ENCODE results near the gene SEPTIN6. TPM values are rescaled to one million over a fixed set of nuclear protein-coding genes. Genes with fewer than 3 reads are reported as not detected.

Gene SEPTIN6
- total and polyA plus RNA-seq, 3 experiments from 2014 or later, result 122 to 229 (median 125) TPM

- Histone ChIP-seq H3K4me1 (ENCODE audit: insufficient read depth, low read length) (peaks cover 12% of the 10 kb centered on the region), H3K36me3 (ENCODE audit: insufficient read depth, low read length) (peaks cover 22% of the 10 kb centered on the region), H3K27ac (ENCODE audit: low read depth, low read length) (no peak overlapping the region), H3K27me3 (ENCODE audit: insufficient read depth, low read length, poor library complexity, severe bottlenecking) (no peaks in the 10 kb centered on the region), H3K4me3 (ENCODE audit: low read length) (no peak overlapping the region), H3K9me3 (ENCODE audit: low read length) (no peaks in the 10 kb centered on the region)
- H3K4me1 Mint-ChIP-seq, result peaks cover 41 to 61% (median 44%) of the 10 kb centered on the region in 3 donors
- CTCF ChIA-PET, result interaction anchor here (1.2 to 1.9 kb wide), 2 partner anchors 45 to 46 kb away, joined by 3 to 6 read pairs; partner anchors contain the start of gene SEPTIN6
- H3K27me3 Mint-ChIP-seq, result no peaks in the 10 kb centered on the region
- peaks cover 17 to 69% (median 22%) of the 10 kb centered on the region in 3 donors for H3K36me3 Mint-ChIP-seq
- H3K9me3 Mint-ChIP-seq, result no peaks in the 10 kb centered on the region
- DNase-seq, result peak in 1 of 5 donors; percentile 27
- peak overlapping the region; percentile 70 to 100 (median 94) for H3K27ac Mint-ChIP-seq
- peak overlapping the region; percentile 8 to 71 (median 42) for H3K4me3 Mint-ChIP-seq
- POLR2A ChIA-PET, result interaction anchor here (0.6 kb wide), 1 partner anchor 79 kb away, joined by 4 read pairs; no protein-coding TSS in a partner anchor
Measured at GRCh38 chrX:119646515-119646914, 46.5 kb downstream of the SEPTIN6 start.

- H3K9me3 Mint-ChIP-seq, result no peaks in the 10 kb centered on the region
- H3K4me1 Mint-ChIP-seq, result peaks cover 39 to 58% (median 40%) of the 10 kb centered on the region in 3 donors
- Histone ChIP-seq H3K4me3 (ENCODE audit: low read length) (no peak overlapping the region), H3K27me3 (ENCODE audit: insufficient read depth, low read length, poor library complexity, severe bottlenecking) (no peaks in the 10 kb centered on the region), H3K36me3 (ENCODE audit: insufficient read depth, low read length) (peaks cover 16% of the 10 kb centered on the region), H3K4me1 (ENCODE audit: insufficient read depth, low read length) (peaks cover 12% of the 10 kb centered on the region), H3K27ac (ENCODE audit: low read depth, low read length) (no peak overlapping the region), H3K9me3 (ENCODE audit: low read length) (no peaks in the 10 kb centered on the region)
- H3K4me3 Mint-ChIP-seq, result no peak overlapping the region
- H3K27ac Mint-ChIP-seq, result peak overlapping the region in 3 of 8 donors; percentile 23 to 64 (median 48)
- peaks cover 17 to 76% (median 17%) of the 10 kb centered on the region in 3 donors for H3K36me3 Mint-ChIP-seq
- ChIA-PET POLR2A (no interaction called here), CTCF (interaction anchor here (1.2 kb wide), 1 partner anchor 32 kb away, joined by 3 read pairs; no protein-coding TSS in a partner anchor)
- H3K27me3 Mint-ChIP-seq, result no peaks in the 10 kb centered on the region
- no peak for DNase-seq
Measured at GRCh38 chrX:119643696-119644095, 49.3 kb downstream of the SEPTIN6 start.

Other genes with a start within 250 kb of the SEPTIN6 start
- gene SLC25A5, start 224.7 kb downstream of the SEPTIN6 start, total RNA-seq, result 100 to 1,000 TPM; 644 to 674 TPM
- gene SLC25A5, start 224.7 kb downstream of the SEPTIN6 start, polyA plus RNA-seq, result 221 TPM
- gene STEEP1, start 127.8 kb downstream of the SEPTIN6 start, total RNA-seq, result 10 to 100 TPM; 30.9 to 33.0 TPM
- gene STEEP1, start 127.8 kb downstream of the SEPTIN6 start, polyA plus RNA-seq, result 19.2 TPM
- gene UBE2A, start 118.6 kb downstream of the SEPTIN6 start, total RNA-seq, result 10 to 100 TPM; 67.7 to 70.8 TPM
- 50.1 TPM for gene UBE2A, start 118.6 kb downstream of the SEPTIN6 start, polyA plus RNA-seq
- 10 to 100 TPM; 27.2 to 28.4 TPM for gene NKRF, start 86.7 kb downstream of the SEPTIN6 start, total RNA-seq
- gene NKRF, start 86.7 kb downstream of the SEPTIN6 start, polyA plus RNA-seq, result 7.5 TPM
- gene SOWAHD, start 65.4 kb upstream of the SEPTIN6 start, total RNA-seq, result under 1 TPM; 0.33 to 0.55 TPM
- 0.84 TPM for gene SOWAHD, start 65.4 kb upstream of the SEPTIN6 start, polyA plus RNA-seq
- 1,000 to 10,000 TPM; 2,337 to 2,451 TPM for gene RPL39, start 98.5 kb upstream of the SEPTIN6 start, total RNA-seq
- 3,498 TPM for gene RPL39, start 98.5 kb upstream of the SEPTIN6 start, polyA plus RNA-seq
- 10 to 100 TPM; 19.9 to 22.7 TPM for gene UPF3B, start 159.8 kb upstream of the SEPTIN6 start, total RNA-seq
- 10.9 TPM for gene UPF3B, start 159.8 kb upstream of the SEPTIN6 start, polyA plus RNA-seq
- 10 to 100 TPM; 22.9 to 25.1 TPM for gene RNF113A, start 178.6 kb upstream of the SEPTIN6 start, total RNA-seq
- gene RNF113A, start 178.6 kb upstream of the SEPTIN6 start, polyA plus RNA-seq, result 59.6 TPM
- gene NDUFA1, start 178.7 kb upstream of the SEPTIN6 start, total RNA-seq, result 10 to 100 TPM; 97.3 to 98.5 TPM
- 314 TPM for gene NDUFA1, start 178.7 kb upstream of the SEPTIN6 start, polyA plus RNA-seq
- not detected for gene AKAP14, start 202.7 kb upstream of the SEPTIN6 start, total RNA-seq
- gene AKAP14, start 202.7 kb upstream of the SEPTIN6 start, polyA plus RNA-seq, result not detected